Osteocyte (in vitro differentiated cells): ENCODE results near the gene PPM1H. TPM values are rescaled to one million over a fixed set of nuclear protein-coding genes. Genes with fewer than 3 reads are reported as not detected.

Source experiments
- DNase-seq: peaks from one replicate; pipeline ENCODE4 v3.0.0; 2021; ENCODE audit warnings: mixed read lengths; ENCODE audit not compliant: unreplicated experiment; ENCODE audit errors: extremely low spot score
- H3K27ac Mint-ChIP-seq: one replicate; pipeline ENCODE4 v1.8.0; 2021; ENCODE audit warnings: mild to moderate bottlenecking, mixed read lengths; ENCODE audit not compliant: unreplicated experiment
- H3K27me3 Mint-ChIP-seq: one replicate; pipeline ENCODE4 v1.8.0; 2021; ENCODE audit warnings: mixed read lengths; ENCODE audit not compliant: unreplicated experiment
- H3K36me3 Mint-ChIP-seq: one replicate; pipeline ENCODE4 v1.8.0; 2021; ENCODE audit warnings: mixed read lengths; ENCODE audit not compliant: unreplicated experiment
- H3K4me1 Mint-ChIP-seq: one replicate; pipeline ENCODE4 v1.8.0; 2021; ENCODE audit warnings: mixed read lengths; ENCODE audit not compliant: unreplicated experiment
- H3K4me3 Mint-ChIP-seq: one replicate; pipeline ENCODE4 v1.8.0; 2021; ENCODE audit warnings: mild to moderate bottlenecking, moderate library complexity, mixed read lengths; ENCODE audit not compliant: unreplicated experiment
- H3K9me3 Mint-ChIP-seq: one replicate; pipeline ENCODE4 v1.8.0; 2021; ENCODE audit warnings: mixed read lengths; ENCODE audit not compliant: unreplicated experiment
- long read RNA-seq: library from polyadenylated mRNA; unstranded; transcript quantifications from one replicate; pipeline ENCODE4 v2.0.0, GENCODE V29; 2021
- total RNA-seq: library from RNA; stranded (reverse); gene quantifications from 2 replicates; pipeline ENCODE4 v1.2.1, GENCODE V29; 2021
- TF ChIP-seq, protein P1 (sequence below): fragments of 200-600 bp; sonication (generic); IDR thresholded peaks from 2 replicates; pipeline ENCODE4 v1.5.0; 2021; ENCODE audit warnings: antibody characterized with exemption, mild to moderate bottlenecking, moderate library complexity

The PPM1H gene
- 60.8 and 67.0 TPM in 2 replicates for total RNA-seq
- long read RNA-seq, full-length matches to known transcripts, result 3 of 40 reads
- long read RNA-seq, partial matches to known transcripts, result 4 of 40 reads
- long read RNA-seq, other reads (novel, unspliced or antisense), result 33 of 40 reads

GRCh38 chr12:62934799-62935674, at the start of gene PPM1H:
Gene PPM1H, minus strand, starts transcription at chr12:62935150. Its CDS starts 414 bp downstream, at chr12:62934736.
- TF ChIP-seq, protein P1, sequence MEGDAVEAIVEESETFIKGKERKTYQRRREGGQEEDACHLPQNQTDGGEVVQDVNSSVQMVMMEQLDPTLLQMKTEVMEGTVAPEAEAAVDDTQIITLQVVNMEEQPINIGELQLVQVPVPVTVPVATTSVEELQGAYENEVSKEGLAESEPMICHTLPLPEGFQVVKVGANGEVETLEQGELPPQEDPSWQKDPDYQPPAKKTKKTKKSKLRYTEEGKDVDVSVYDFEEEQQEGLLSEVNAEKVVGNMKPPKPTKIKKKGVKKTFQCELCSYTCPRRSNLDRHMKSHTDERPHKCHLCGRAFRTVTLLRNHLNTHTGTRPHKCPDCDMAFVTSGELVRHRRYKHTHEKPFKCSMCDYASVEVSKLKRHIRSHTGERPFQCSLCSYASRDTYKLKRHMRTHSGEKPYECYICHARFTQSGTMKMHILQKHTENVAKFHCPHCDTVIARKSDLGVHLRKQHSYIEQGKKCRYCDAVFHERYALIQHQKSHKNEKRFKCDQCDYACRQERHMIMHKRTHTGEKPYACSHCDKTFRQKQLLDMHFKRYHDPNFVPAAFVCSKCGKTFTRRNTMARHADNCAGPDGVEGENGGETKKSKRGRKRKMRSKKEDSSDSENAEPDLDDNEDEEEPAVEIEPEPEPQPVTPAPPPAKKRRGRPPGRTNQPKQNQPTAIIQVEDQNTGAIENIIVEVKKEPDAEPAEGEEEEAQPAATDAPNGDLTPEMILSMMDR, result peak; percentile 50
- DNase-seq, result peak; percentile 90
- Mint-ChIP-seq H3K4me3 (peak within 1 kb of the TSS; percentile 100), H3K27ac (peak within 1 kb of the TSS; percentile 78), H3K27me3 (no peaks in the 10 kb centered on the region), H3K36me3 (peaks cover 8% of the 10 kb centered on the region), H3K4me1 (peaks cover 38% of the 10 kb centered on the region), H3K9me3 (no peaks in the 10 kb centered on the region)

DNA sequence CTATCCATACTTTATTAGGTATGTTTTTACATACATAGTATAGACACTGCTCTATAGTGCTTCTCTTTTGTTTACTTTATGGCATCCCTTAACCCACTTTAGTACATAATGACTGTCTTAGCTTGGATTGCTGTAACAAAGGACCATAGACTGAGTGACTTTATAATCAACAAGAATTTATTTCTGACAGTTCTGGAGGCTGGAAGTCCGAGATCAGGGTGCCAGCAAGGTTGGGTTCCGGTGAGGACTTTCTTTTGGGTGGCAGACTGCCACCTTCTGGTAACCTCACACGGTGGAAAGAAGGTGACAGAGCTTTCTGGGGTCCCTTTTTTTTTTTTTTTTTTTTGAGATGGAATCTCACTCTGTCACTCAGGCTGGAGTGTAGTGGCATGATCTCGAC, 48.6 kb upstream of the PPM1H start:
- DNase-seq, result no peak
- peaks cover 1% of the 10 kb centered on the region for H3K4me1 Mint-ChIP-seq
- no peaks in the 10 kb centered on the region for H3K36me3 Mint-ChIP-seq
- TF ChIP-seq, protein P1, result peak; percentile 19
- H3K4me3 Mint-ChIP-seq, result no peak overlapping the region
- H3K27ac Mint-ChIP-seq, result no peak overlapping the region
- H3K27me3 Mint-ChIP-seq, result no peaks in the 10 kb centered on the region
- no peaks in the 10 kb centered on the region for H3K9me3 Mint-ChIP-seq

GRCh38 chr12:62978768-62979167, 43.8 kb upstream of the PPM1H start:
- DNase-seq, result no peak
- no peaks in the 10 kb centered on the region for H3K4me1 Mint-ChIP-seq
- no peak overlapping the region for H3K27ac Mint-ChIP-seq
- TF ChIP-seq, protein P1, result no peak
- no peak overlapping the region for H3K4me3 Mint-ChIP-seq
- H3K27me3 Mint-ChIP-seq, result no peaks in the 10 kb centered on the region
- peaks cover 9% of the 10 kb centered on the region for H3K9me3 Mint-ChIP-seq
- no peaks in the 10 kb centered on the region for H3K36me3 Mint-ChIP-seq

- Mint-ChIP-seq H3K27ac (no peak overlapping the region), H3K4me1 (no peaks in the 10 kb centered on the region), H3K4me3 (no peak overlapping the region), H3K27me3 (no peaks in the 10 kb centered on the region), H3K36me3 (no peaks in the 10 kb centered on the region), H3K9me3 (peaks cover 9% of the 10 kb centered on the region)
- DNase-seq, result no peak
- TF ChIP-seq, protein P1, result no peak
These were observed 42.9 kb upstream of the PPM1H start for GRCh38 chr12:62977883-62978282.

- Mint-ChIP-seq H3K27me3 (no peaks in the 10 kb centered on the region), H3K4me3 (no peak overlapping the region), H3K9me3 (peaks cover 9% of the 10 kb centered on the region), H3K27ac (no peak overlapping the region), H3K4me1 (no peaks in the 10 kb centered on the region), H3K36me3 (no peaks in the 10 kb centered on the region)
- DNase-seq, result no peak
- TF ChIP-seq, protein P1, result no peak
These were observed 42.5 kb upstream of the PPM1H start for GRCh38 chr12:62977418-62977817.
